Neural cell (in vitro differentiated cells): ENCODE results near the gene SLC7A6OS. TPM values are rescaled to one million over a fixed set of nuclear protein-coding genes. Genes with fewer than 3 reads are reported as not detected.

Source experiments
- H2AFZ ChIP-seq: fragments of 200-600, 300-800 bp; sonication (generic), shearing (Covaris generic); 2 replicates; pipeline ENCODE4 v1.6.0; 2014; ENCODE audit warnings: low read depth, mild to moderate bottlenecking, antibody characterized with exemption, low read length, moderate library complexity
- H3F3A ChIP-seq: fragments of 200-600 bp; shearing (Covaris generic); 2 replicates; pipeline ENCODE4 v1.6.1; 2016; ENCODE audit warnings: mild to moderate bottlenecking, moderate library complexity, mixed read lengths, antibody characterized with exemption, low read length; ENCODE audit not compliant: insufficient read depth, poor library complexity, severe bottlenecking
- H3K27ac ChIP-seq: fragments of 200-600, 300-800 bp; sonication (generic), shearing (Covaris generic); 2 replicates; pipeline ENCODE4 v1.5.1; 2014; ENCODE audit warnings: mild to moderate bottlenecking, low read length, moderate library complexity
- H3K27me3 ChIP-seq: fragments of 300-800, 200-600 bp; sonication (generic), shearing (Covaris generic); 2 replicates; pipeline ENCODE4 v1.6.0; 2014; ENCODE audit warnings: mild to moderate bottlenecking, low read depth, low read length, moderate library complexity; ENCODE audit not compliant: insufficient read depth
- H3K36me3 ChIP-seq: fragments of 300-800, 200-600 bp; sonication (generic), shearing (Covaris generic); 2 replicates; pipeline ENCODE4 v1.5.1; 2014; ENCODE audit warnings: mild to moderate bottlenecking, antibody characterized with exemption, low read length, moderate library complexity; ENCODE audit not compliant: insufficient read depth
- H3K4me2 ChIP-seq: fragments of 300-800, 200-600 bp; sonication (generic), shearing (Covaris generic); 2 replicates; pipeline ENCODE4 v1.6.0; 2014; ENCODE audit warnings: mild to moderate bottlenecking, low read length
- H3K4me3 ChIP-seq: fragments of 300-800, 200-600 bp; sonication (generic), shearing (Covaris generic); 2 replicates; pipeline ENCODE4 v1.5.1; 2014; ENCODE audit warnings: mild to moderate bottlenecking, low read length, moderate library complexity
- H3K79me2 ChIP-seq: fragments of 200-600 bp; shearing (Covaris generic); replicated peaks from 2 replicates; pipeline ENCODE4 v1.6.0; 2014; ENCODE audit warnings: mild to moderate bottlenecking, low read length, moderate library complexity; ENCODE audit not compliant: insufficient read depth
- H3K9ac ChIP-seq: fragments of 300-800, 200-600 bp; sonication (generic), shearing (Covaris generic); 2 replicates; pipeline ENCODE4 v1.6.1; 2016; ENCODE audit warnings: mild to moderate bottlenecking, low read length, mixed read lengths
- H3K9me2 ChIP-seq: fragments of 200-600 bp; shearing (Covaris generic); 2 replicates; pipeline ENCODE4 v1.6.1; 2016; ENCODE audit warnings: mild to moderate bottlenecking, low read length, mixed read lengths; ENCODE audit not compliant: insufficient read depth
- H3K9me3 ChIP-seq: fragments of 200-600, 300-800 bp; sonication (generic), shearing (Covaris generic); 2 replicates; pipeline ENCODE4 v1.6.1; 2016; ENCODE audit warnings: mild to moderate bottlenecking, mixed run types, low read length, moderate library complexity, mixed read lengths
- H4K20me1 ChIP-seq: fragments of 200-600 bp; shearing (Covaris generic); 2 replicates; pipeline ENCODE4 v1.6.1; 2016; ENCODE audit warnings: mild to moderate bottlenecking, mixed run types; ENCODE audit not compliant: insufficient read depth
- CTCF ChIP-seq: fragments of 450-650 bp; IDR thresholded peaks from 2 replicates; pipeline ENCODE4 v1.5.1; 2014; ENCODE audit warnings: antibody characterized with exemption, mild to moderate bottlenecking, moderate library complexity; ENCODE audit not compliant: poor library complexity, severe bottlenecking
- EP300 ChIP-seq: fragments of 450-650 bp; conservative IDR thresholded peaks from 2 replicates; pipeline ENCODE4 v1.6.1; 2014; ENCODE audit warnings: antibody characterized with exemption, mild to moderate bottlenecking, moderate library complexity; ENCODE audit not compliant: poor library complexity, severe bottlenecking
- EZH2 ChIP-seq: fragments of 200-600, 300-800 bp; shearing (Covaris generic), sonication (generic); IDR thresholded peaks from 2 replicates; pipeline ENCODE4 v1.6.1; 2014; ENCODE audit warnings: antibody characterized with exemption, low read length, borderline replicate concordance, mild to moderate bottlenecking; ENCODE audit not compliant: insufficient read depth, poor library complexity, severe bottlenecking
- MXI1 ChIP-seq: fragments of 450-650 bp; conservative IDR thresholded peaks from 2 replicates; pipeline ENCODE4 v1.6.1; 2014; ENCODE audit warnings: antibody characterized with exemption, mild to moderate bottlenecking; ENCODE audit not compliant: poor library complexity, severe bottlenecking
- POLR2AphosphoS5 ChIP-seq: IDR thresholded peaks from 2 replicates; pipeline ENCODE4 v1.6.1; 2012
- RAD21 ChIP-seq: fragments of 450-650 bp; conservative IDR thresholded peaks from 2 replicates; pipeline ENCODE4 v1.6.1; 2014; ENCODE audit warnings: antibody characterized with exemption, mild to moderate bottlenecking, moderate library complexity
- REST ChIP-seq: IDR thresholded peaks from 2 replicates; pipeline ENCODE4 v1.6.1; 2012; ENCODE audit warnings: borderline replicate concordance
- SMC3 ChIP-seq: fragments of 450-650 bp; conservative IDR thresholded peaks from 2 replicates; pipeline ENCODE4 v1.6.1; 2014; ENCODE audit warnings: antibody characterized with exemption, mild to moderate bottlenecking, moderate library complexity; ENCODE audit not compliant: poor library complexity
- TAF1 ChIP-seq: IDR thresholded peaks from 2 replicates; pipeline ENCODE4 v1.6.1; 2012; ENCODE audit warnings: low read depth
- polyA plus RNA-seq: library from polyadenylated mRNA; depleted of rRNA; stranded (reverse); fragments of >200 nt; gene quantifications from 2 replicates; pipeline ENCODE4 v1.2.3, GENCODE V29; 2014

The SLC7A6OS gene
- polyA plus RNA-seq, 1 donor from 2014 or later, result 21.3 TPM

- Histone ChIP-seq H3K9me3 (no peaks in the 10 kb centered on the region), H2AFZ (no peak overlapping the region), H3K36me3 (no peaks in the 10 kb centered on the region), H3K27me3 (no peaks in the 10 kb centered on the region), H3K9me2 (no peaks in the 10 kb centered on the region), H3F3A (no peaks in the 10 kb centered on the region), H3K27ac (no peak overlapping the region), H3K9ac (no peak overlapping the region), H3K79me2 (no peaks in the 10 kb centered on the region), H4K20me1 (no peaks in the 10 kb centered on the region), H3K4me2 (no peak overlapping the region), H3K4me3 (no peak overlapping the region)
- TF ChIP-seq TAF1, result no peak
- no peak for TF ChIP-seq MXI1
- no peak for TF ChIP-seq RAD21
- TF ChIP-seq EZH2, result no peak
- TF ChIP-seq POLR2AphosphoS5, result no peak
- no peak for TF ChIP-seq SMC3
- no peak for TF ChIP-seq EP300
- no peak for TF ChIP-seq CTCF
- no peak for TF ChIP-seq REST
These were observed 14.1 kb downstream of the SLC7A6OS start for GRCh38 chr16:68296693-68297092.

- H3K9me2 ChIP-seq, result no peaks in the 10 kb centered on the region
- H3K79me2 ChIP-seq, result no peaks in the 10 kb centered on the region
- H3K27me3 ChIP-seq, result no peaks in the 10 kb centered on the region
- H3K4me3 ChIP-seq, result no peak overlapping the region
- no peak overlapping the region for H2AFZ ChIP-seq
- H3K9ac ChIP-seq, result no peak overlapping the region
- TF ChIP-seq EZH2 (no peak), TAF1 (no peak), EP300 (no peak), POLR2AphosphoS5 (no peak), MXI1 (no peak), SMC3 (no peak), CTCF (no peak)
- peaks cover 2% of the 10 kb centered on the region for H3K36me3 ChIP-seq
- no peaks in the 10 kb centered on the region for H4K20me1 ChIP-seq
- H3K4me2 ChIP-seq, result no peak overlapping the region
- no peaks in the 10 kb centered on the region for H3F3A ChIP-seq
- no peak overlapping the region for H3K27ac ChIP-seq
- no peaks in the 10 kb centered on the region for H3K9me3 ChIP-seq
These were observed 14.5 kb downstream of the SLC7A6OS start for GRCh38 chr16:68296291-68296690.
